Endothelial cell of umbilical vein (primary cell): ENCODE data around the gene ATIC. TPM values are rescaled to one million over a fixed set of nuclear protein-coding genes. Genes with fewer than 3 reads are reported as not detected.

Experiments used
- BruUV-seq: library from RNA; stranded (reverse); fragments of 400-500 nt; replicated peaks from 2 replicates; lab custom pipeline; 2021; lab: Mats Ljungman, UMichigan
- CTCF ChIA-PET: fragments of 300-600, 350-600 bp; sonication (Branson Sonifier 250); formaldehyde crosslinking; loops from one replicate; lab custom pipeline; 2021; ENCODE audit warnings: antibody characterized with exemption, inconsistent platforms; lab: Charles Lee
- POLR2A ChIA-PET: fragments of 300-600, 350-600 bp; sonication (Branson Sonifier 250); formaldehyde crosslinking; loops from one replicate; lab custom pipeline; 2021; ENCODE audit warnings: antibody characterized with exemption, inconsistent platforms; lab: Charles Lee
- DNase-seq: peaks from one replicate; pipeline ENCODE4 v3.0.0-alpha.2; 2011; ENCODE audit warnings: low read depth, low spot score
- FAIRE-seq: peaks from 2 replicates; lab custom pipeline; 2011; peaks lifted over from hg19 to GRCh38; lab: Jason Lieb, UNC
- H2AFZ ChIP-seq: 2 replicates; pipeline ENCODE4 v1.6.0; 2012; ENCODE audit warnings: low read depth, low read length, control low read depth, inconsistent platforms
- H3K27ac ChIP-seq: 2 replicates; pipeline ENCODE4 v1.5.1; 2011; ENCODE audit warnings: low read depth, mild to moderate bottlenecking, control low read depth, low read length, moderate library complexity; ENCODE audit not compliant: insufficient read depth
- H3K27me3 ChIP-seq, 2 experiments: 2 replicates each; pipeline versions ENCODE4 v1.6.0 to v1.6.1; 2011; ENCODE audit warnings: low read length in 2 of 2, mixed read lengths in 1 of 2; ENCODE audit not compliant: control insufficient read depth in 2 of 2, insufficient read depth in 2 of 2
- H3K36me3 ChIP-seq, 2 experiments: 2 replicates in 1 of 2; 3 replicates in 1 of 2; pipeline ENCODE4 v1.5.1; 2011; ENCODE audit warnings: low read length in 2 of 2, mild to moderate bottlenecking in 1 of 2, moderate library complexity in 1 of 2; ENCODE audit not compliant: control insufficient read depth in 2 of 2, insufficient read depth in 2 of 2; ENCODE audit errors: extremely low read depth in 1 of 2
- H3K4me1 ChIP-seq: 3 replicates; pipeline ENCODE4 v1.5.1; 2011; ENCODE audit warnings: mild to moderate bottlenecking, low read length; ENCODE audit not compliant: control insufficient read depth, insufficient read depth; ENCODE audit errors: extremely low read depth
- H3K4me2 ChIP-seq: 2 replicates; pipeline ENCODE4 v1.6.1; 2011; ENCODE audit warnings: low read length, control low read depth, mixed read lengths; ENCODE audit not compliant: insufficient read depth
- H3K4me3 ChIP-seq, 3 experiments: fragments of 200-600 bp in 1 of 3; sonication (generic), shearing (Covaris generic) in 1 of 3; replicated peaks in 1 of 3; 2 replicates each; pipeline ENCODE4 v1.5.1; 2011 to 2016; ENCODE audit warnings: control low read depth in 3 of 3, low read length in 3 of 3, mild to moderate bottlenecking in 2 of 3, inconsistent platforms in 1 of 3, low read depth in 1 of 3, moderate library complexity in 1 of 3; ENCODE audit not compliant: insufficient read depth in 1 of 3
- H3K79me2 ChIP-seq: 2 replicates; pipeline ENCODE4 v1.6.0; 2012; ENCODE audit warnings: low read length, inconsistent platforms; ENCODE audit not compliant: control insufficient read depth, insufficient read depth
- H3K9ac ChIP-seq: replicated peaks from 2 replicates; pipeline ENCODE3; 2011; ENCODE audit warnings: low read length, control low read depth; ENCODE audit not compliant: insufficient read depth; ENCODE audit errors: extremely low read depth
- H3K9me1 ChIP-seq: replicated peaks from 3 replicates; pipeline ENCODE4 v1.6.0; 2011; ENCODE audit warnings: mild to moderate bottlenecking, low read length; ENCODE audit not compliant: control insufficient read depth, insufficient read depth; ENCODE audit errors: extremely low read depth
- H3K9me3 ChIP-seq: replicated peaks from 2 replicates; pipeline ENCODE4 v1.5.1; 2012; ENCODE audit warnings: low read length, inconsistent platforms; ENCODE audit not compliant: control insufficient read depth, insufficient read depth
- H4K20me1 ChIP-seq: replicated peaks from 2 replicates; pipeline ENCODE3; 2011; ENCODE audit warnings: mild to moderate bottlenecking, low read length; ENCODE audit not compliant: control insufficient read depth, insufficient read depth; ENCODE audit errors: extremely low read depth
- CTCF ChIP-seq, 2 donors: IDR thresholded peaks; 1 replicate in 1 of 2; 2 replicates in 1 of 2; pipeline ENCODE4 v1.5.1; 2011; ENCODE audit warnings: low read length in 2 of 2, mild to moderate bottlenecking in 2 of 2, moderate library complexity in 2 of 2, control low read depth in 1 of 2, inconsistent platforms in 1 of 2, low read depth in 1 of 2; ENCODE audit not compliant: insufficient read depth in 1 of 2; ENCODE audit errors: extremely low read depth in 1 of 2
- EZH2 ChIP-seq: IDR thresholded peaks from 2 replicates; pipeline ENCODE4 v1.6.1; 2012; ENCODE audit warnings: borderline replicate concordance, low read depth, mild to moderate bottlenecking, moderate library complexity, low read length, inconsistent platforms; ENCODE audit not compliant: severe bottlenecking
- FOS ChIP-seq: IDR thresholded peaks from 2 replicates; pipeline ENCODE4 v1.6.1; 2011; ENCODE audit warnings: mild to moderate bottlenecking, low read length, moderate library complexity, borderline replicate concordance; ENCODE audit not compliant: insufficient read depth
- GATA2 ChIP-seq: IDR thresholded peaks from 2 replicates; pipeline ENCODE4 v1.7.0; 2011; ENCODE audit warnings: low read depth, mild to moderate bottlenecking, moderate library complexity, mixed read lengths, low read length; ENCODE audit not compliant: insufficient read length, insufficient read depth
- JUN ChIP-seq: IDR thresholded peaks from 2 replicates; pipeline ENCODE4 v1.6.1; 2011; ENCODE audit warnings: borderline replicate concordance, low read depth; ENCODE audit not compliant: insufficient read length, insufficient read depth
- MAX ChIP-seq: IDR thresholded peaks from 2 replicates; pipeline ENCODE4 v1.6.1; 2011; ENCODE audit not compliant: insufficient read depth, insufficient read length
- MYC ChIP-seq: IDR thresholded peaks from one replicate; pipeline ENCODE4 v1.6.1; 2011; ENCODE audit warnings: mild to moderate bottlenecking, low read depth, low read length
- POLR2A ChIP-seq: IDR thresholded peaks from 2 replicates; pipeline ENCODE4 v1.6.1; 2012; ENCODE audit warnings: low read depth, mild to moderate bottlenecking, control low read depth, low read length
- POLR2AphosphoS5 ChIP-seq: IDR thresholded peaks from 2 replicates; pipeline ENCODE4 v1.6.1; 2012; ENCODE audit warnings: low read depth, mild to moderate bottlenecking, control low read depth, low read length, moderate library complexity; ENCODE audit not compliant: insufficient read depth
- dilution Hi-C: fragments of 300-500 bp; cut with MboI; formaldehyde crosslinking; loops from one replicate; pipeline ENCODE4 v1.15.0; 2019; ENCODE audit warnings: low sequenced_read_pairs; ENCODE audit not compliant: extremely low pct_ligation_motif_present
- intact Hi-C: fragments of 100-400 bp; cut with micrococcal nuclease; formaldehyde crosslinking; loops from one replicate; pipeline ENCODE4 v1.10.0; 2022
- polyA plus RNA-seq, 4 experiments: library from polyadenylated mRNA; depleted of rRNA in 3 of 4; stranded (reverse) in 3 of 4; unstranded in 1 of 4; fragments of >200 nt; gene quantifications; 2 replicates each; pipeline versions ENCODE4 v1.2.1 to v1.2.3, GENCODE V29; 2011 to 2012; ENCODE audit warnings: missing spikeins in 1 of 4
- total RNA-seq: library from RNA; stranded (reverse); gene quantifications from 2 replicates; pipeline ENCODE4 v1.2.3, GENCODE V29; 2021

ATIC gene
- total and polyA plus RNA-seq, 2 donors (not counting 3 experiments of a cell fraction or from before 2014, with no cell fraction given): 29.5 to 80.2 TPM

- FAIRE-seq: no peak
- TF ChIP-seq MYC (no peak), CTCF (IDR thresholded peaks at IDR 0.05; ENCODE audit: extremely low read depth in 1 of 2, insufficient read depth in 1 of 2, low read depth in 1 of 2, low read length in 2 of 2) (no peak), POLR2A (no peak), GATA2 (no peak), EZH2 (no peak), MAX (no peak), POLR2AphosphoS5 (no peak), FOS (no peak), JUN (no peak)
- dilution Hi-C loops (no loop called here), intact Hi-C loops (no loop called here)
- no peak overlapping the region for H3K4me2 ChIP-seq
- peaks cover 2 to 3% of the 10 kb centered on the region in 2 experiments for H3K36me3 ChIP-seq
- no peak for DNase-seq
- no peaks in the 10 kb centered on the region for H3K9me1 ChIP-seq
- H3K9me3 ChIP-seq: no peaks in the 10 kb centered on the region
- no peak overlapping the region for H3K4me3 ChIP-seq
- H3K9ac ChIP-seq: no peak overlapping the region
- no peak overlapping the region for H2AFZ ChIP-seq
- no peaks in the 10 kb centered on the region for H3K27me3 ChIP-seq
- no peaks in the 10 kb centered on the region for H4K20me1 ChIP-seq
- ChIA-PET POLR2A (no interaction called here), CTCF (interaction anchor here (2.2 kb wide), 1 partner anchor 577 kb away, joined by 14 read pairs; no protein-coding TSS in a partner anchor)
- H3K4me1 ChIP-seq: no peaks in the 10 kb centered on the region
- no peak overlapping the region for H3K27ac ChIP-seq
- BruUV-seq: no TSS peak
- no peaks in the 10 kb centered on the region for H3K79me2 ChIP-seq
Observed at GRCh38 chr2:215354771-215355695, 43.2 kb downstream of the ATIC start.
